ENCODE measurements around the gene VTN.

Gene VTN, protein sequence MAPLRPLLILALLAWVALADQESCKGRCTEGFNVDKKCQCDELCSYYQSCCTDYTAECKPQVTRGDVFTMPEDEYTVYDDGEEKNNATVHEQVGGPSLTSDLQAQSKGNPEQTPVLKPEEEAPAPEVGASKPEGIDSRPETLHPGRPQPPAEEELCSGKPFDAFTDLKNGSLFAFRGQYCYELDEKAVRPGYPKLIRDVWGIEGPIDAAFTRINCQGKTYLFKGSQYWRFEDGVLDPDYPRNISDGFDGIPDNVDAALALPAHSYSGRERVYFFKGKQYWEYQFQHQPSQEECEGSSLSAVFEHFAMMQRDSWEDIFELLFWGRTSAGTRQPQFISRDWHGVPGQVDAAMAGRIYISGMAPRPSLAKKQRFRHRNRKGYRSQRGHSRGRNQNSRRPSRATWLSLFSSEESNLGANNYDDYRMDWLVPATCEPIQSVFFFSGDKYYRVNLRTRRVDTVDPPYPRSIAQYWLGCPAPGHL

GRCh38 chr17:28370035-28370743 is at the start of gene VTN:
VTN (minus strand) TSS chr17:28370307; CDS start chr17:28370203, 104 bp downstream.
- no peak for DNase-seq (ENCODE audit: low read depth, low spot score)

GRCh38 chr17:28416703-28417311 is 46.7 kb upstream of the VTN start:
- peak; percentile 91 for DNase-seq (ENCODE audit: low read depth, low spot score)

DNA sequence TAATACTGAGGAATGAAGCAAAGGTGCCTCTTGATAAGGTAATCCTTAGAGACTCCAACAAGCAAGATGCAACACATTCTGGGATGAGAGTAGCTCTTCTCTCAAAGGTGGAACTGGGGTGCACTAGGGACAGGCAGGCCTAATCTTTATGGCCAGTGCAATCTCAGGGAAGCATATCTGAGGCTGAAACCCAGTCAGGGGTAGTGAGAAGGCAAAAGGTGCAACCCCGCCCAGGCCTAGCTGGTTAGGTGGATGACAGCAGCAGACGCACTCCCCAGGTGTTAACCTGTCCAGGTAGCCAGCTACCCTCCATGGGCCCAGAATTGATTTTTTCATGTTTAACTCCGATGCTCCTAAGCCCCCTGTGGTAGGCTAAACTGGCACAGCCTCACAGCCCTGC is 45.8 kb upstream of the VTN start:
- no peak for DNase-seq (ENCODE audit: low read depth, low spot score)

- no peak for DNase-seq (ENCODE audit: low read depth, low spot score)
These were observed 43.7 kb upstream of the VTN start for GRCh38 chr17:28413804-28414203.

DNA sequence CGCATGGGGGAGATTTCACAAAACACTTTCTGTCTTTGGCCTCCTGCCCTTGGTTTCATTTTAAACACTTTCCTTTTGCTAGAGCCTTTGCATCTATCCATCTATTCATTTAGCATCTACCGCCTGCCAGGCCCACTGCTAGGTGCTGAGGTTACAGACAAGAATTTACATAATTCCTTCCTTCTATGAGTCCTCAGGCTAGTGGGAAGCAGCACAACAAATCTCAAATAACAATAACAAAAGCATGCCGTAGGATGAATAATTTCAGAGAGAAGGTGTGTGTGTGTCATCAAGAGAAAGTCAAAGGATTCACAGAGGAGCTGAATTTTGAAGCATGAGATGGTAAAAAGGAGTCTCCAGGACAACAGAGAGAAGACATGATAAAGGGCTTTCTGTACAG is 42.0 kb upstream of the VTN start:
- DNase-seq (ENCODE audit: low read depth, low spot score) = no peak

GRCh38 chr17:28407974-28408306 is 37.8 kb upstream of the VTN start:
- no peak for DNase-seq (ENCODE audit: low read depth, low spot score)

DNA sequence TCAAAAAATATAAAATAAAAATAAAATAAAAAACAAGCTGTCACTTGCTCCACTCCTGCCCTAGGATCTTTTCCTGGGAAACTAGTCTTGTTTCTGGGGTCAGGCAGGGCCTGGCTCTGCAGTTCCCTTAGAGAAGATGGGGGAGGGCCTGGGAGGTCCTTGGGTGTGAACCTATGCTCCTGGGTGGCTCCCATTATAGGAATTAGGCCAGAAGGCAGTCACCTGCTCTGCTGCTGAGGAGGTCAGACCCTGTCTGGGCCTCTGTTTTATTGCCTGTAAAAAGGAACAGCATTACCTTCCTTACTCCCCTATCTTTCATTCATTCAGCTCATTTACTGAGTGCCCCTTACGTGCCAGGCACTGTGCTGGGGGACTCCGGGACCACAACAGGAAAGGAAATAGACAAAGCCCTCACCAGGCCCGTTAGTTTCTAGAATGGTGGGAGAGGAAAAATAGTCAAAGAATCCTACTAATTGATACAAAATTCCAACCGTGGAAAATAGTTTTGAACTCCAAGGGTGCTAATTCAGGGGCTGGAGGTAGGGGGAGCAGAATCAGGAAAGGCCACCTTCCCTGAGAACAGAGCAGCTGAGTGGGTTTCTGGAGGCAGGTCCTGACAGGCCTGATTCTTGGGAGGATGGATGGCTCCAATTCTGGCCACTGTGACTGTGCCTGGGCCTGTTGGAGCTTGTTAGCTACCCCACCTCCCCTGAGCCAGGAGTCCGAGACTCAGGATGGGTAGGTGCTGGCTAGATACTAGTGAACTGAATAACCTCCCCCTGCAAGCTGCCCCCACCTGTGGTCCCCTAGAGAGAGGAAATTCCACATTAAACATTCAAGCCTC is 37.2 kb upstream of the VTN start:
- peak; percentile 78 for DNase-seq (ENCODE audit: low read depth, low spot score)

GRCh38 chr17:28406473-28406814 is 36.3 kb upstream of the VTN start:
- no peak for DNase-seq (ENCODE audit: low read depth, low spot score)

GRCh38 chr17:28405632-28406472 is 35.7 kb upstream of the VTN start, which contains the start of gene SLC46A1:
SLC46A1 (minus strand) TSS chr17:28406212; CDS start chr17:28406114, 98 bp downstream.
- DNase-seq (ENCODE audit: low read depth, low spot score) = no peak

DNA sequence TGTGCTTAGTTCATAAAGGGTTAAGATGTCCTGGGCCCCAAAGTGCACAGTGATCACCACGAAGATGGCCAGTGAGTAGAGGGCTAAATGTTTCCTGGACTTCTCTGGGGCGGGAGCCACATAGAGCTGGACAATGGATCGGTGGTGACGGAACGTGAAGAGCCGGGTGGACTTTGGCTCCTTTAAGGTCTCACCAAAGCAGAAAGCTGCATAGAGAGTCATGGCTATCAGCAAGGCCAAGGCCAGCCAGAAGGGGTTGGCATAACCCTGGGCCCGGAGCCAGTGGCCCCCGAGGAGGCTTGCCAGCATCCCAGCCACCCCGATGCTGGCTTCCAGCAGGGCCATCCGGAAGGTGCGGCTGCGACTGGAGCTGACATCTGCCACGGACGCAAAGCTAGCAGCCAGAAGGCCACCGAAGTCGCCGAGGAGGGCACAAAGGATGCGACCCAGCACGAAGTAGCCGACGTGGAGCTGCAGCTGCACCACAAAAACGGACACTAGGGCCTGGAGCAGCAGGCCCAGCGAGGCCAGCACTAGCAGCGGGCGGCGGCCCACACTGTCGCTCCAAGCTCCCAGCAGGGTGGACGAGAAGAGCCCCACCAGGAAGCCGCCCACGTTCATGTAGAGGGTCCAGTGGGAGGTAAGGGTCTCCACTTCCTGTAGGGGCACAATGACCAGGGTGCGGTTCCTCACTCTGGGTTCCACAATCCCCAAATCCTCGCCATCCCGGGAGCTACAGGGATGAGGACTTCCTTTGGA is 34.9 kb upstream of the VTN start:
- no peak for DNase-seq (ENCODE audit: low read depth, low spot score)

DNA sequence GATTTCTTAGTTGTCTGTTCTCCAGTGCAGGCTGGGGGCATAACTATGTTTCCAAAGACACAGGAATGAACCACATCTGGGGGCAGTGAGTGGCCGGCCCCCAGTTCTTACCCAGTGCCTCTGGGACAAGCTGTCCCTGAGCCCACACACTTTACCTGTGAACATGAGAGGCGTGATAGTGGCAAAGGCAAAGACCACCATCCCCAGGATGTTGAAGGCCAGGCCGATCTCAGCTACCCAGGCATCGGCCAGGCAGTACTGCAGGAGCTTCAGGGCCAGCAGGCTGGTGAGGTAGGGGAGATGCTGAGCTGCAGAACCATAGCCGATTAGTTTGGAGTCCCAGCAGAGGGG is 34.3 kb upstream of the VTN start:
- no peak for DNase-seq (ENCODE audit: low read depth, low spot score)

- no peak for DNase-seq (ENCODE audit: low read depth, low spot score)
These were observed 33.9 kb upstream of the VTN start for GRCh38 chr17:28404007-28404406.

- DNase-seq (ENCODE audit: low read depth, low spot score) = no peak
These were observed 32.7 kb upstream of the VTN start for GRCh38 chr17:28402844-28403243.

- peak; percentile 69 for DNase-seq (ENCODE audit: low read depth, low spot score)
These were observed 32.1 kb upstream of the VTN start for GRCh38 chr17:28402224-28402630.

DNA sequence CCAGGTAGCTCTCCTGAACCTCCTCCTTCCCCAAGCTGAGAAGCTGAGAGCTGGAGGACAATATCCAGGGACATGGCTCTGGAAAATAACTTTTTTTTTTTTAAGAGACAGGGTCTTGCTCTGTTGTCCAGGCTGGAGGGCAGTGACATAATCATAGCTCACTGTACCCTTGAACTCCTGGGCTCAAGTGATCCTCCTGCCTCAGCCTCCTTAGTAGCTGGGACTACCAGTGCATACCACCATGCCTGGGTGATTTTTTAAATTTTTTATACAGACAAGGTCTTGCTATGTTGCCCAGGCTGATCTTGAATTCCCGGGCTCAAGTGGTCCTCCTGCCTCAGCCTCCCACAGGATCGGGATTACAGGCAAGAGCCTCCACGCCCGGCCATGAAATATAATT is 29.7 kb upstream of the VTN start:
- DNase-seq (ENCODE audit: low read depth, low spot score) = no peak

- no peak for DNase-seq (ENCODE audit: low read depth, low spot score)
These were observed 28.3 kb upstream of the VTN start for GRCh38 chr17:28398280-28398981.

DNA sequence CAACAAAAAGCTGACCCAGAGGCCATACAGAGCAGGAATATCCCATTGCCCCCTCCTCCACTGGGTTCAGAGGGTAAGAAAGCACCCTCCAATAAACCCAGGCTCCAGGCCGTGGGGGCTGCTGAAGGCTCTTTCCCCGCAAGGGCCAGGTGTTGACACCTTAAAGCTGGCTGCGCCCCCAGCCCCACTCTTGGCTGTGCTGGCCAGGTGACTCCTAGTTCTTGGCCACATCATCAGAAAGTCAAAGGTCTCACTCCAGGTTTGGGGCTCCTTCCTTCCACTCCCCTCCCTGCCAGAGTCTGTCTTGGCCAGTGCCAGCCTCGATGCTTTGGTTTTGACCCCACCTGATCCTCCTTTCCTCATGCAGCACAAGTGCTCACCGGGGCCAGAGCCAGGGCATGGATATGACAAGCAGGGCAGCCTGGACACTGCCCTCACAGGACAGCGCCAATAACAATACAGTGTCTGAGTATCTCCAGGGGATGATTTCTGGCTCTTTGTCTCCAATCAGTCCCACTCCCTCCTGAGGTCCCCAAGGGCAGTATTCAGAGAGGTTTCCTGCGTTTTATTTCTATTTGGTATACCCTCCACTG is 27.7 kb upstream of the VTN start:
- no peak for DNase-seq (ENCODE audit: low read depth, low spot score)

GRCh38 chr17:28397275-28397674 is 27.2 kb upstream of the VTN start:
- no peak for DNase-seq (ENCODE audit: low read depth, low spot score)

GRCh38 chr17:28396635-28397239 is 26.6 kb upstream of the VTN start:
- DNase-seq (ENCODE audit: low read depth, low spot score) = no peak
